Hair follicle dermal papilla cell (primary cell): Measurements from ENCODE around the gene CEBPG. TPM values are rescaled to one million over a fixed set of nuclear protein-coding genes. Genes with fewer than 3 reads are reported as not detected.

Experiments
- total RNA-seq: library from RNA; depleted of rRNA; stranded (reverse); fragments of >200 nt; gene quantifications from 2 replicates; pipeline ENCODE4 v1.2.3, GENCODE V29; 2012

CEBPG gene
- total RNA-seq: 19.9 and 27.9 TPM in 2 replicates

GRCh38 chr19:33373453-33374235, at the start of gene CEBPG:
CEBPG (plus strand) TSS chr19:33373709; CDS start chr19:33379240, 5,531 bp downstream.

Other genes with a start within 250 kb of the CEBPG start
- not detected in 2 replicates for gene WDR88, start 241.6 kb upstream of the CEBPG start, total RNA-seq
- 32.8 and 37.0 TPM in 2 replicates for gene LRP3, start 179.4 kb upstream of the CEBPG start, total RNA-seq
- gene SLC7A10, start 147.9 kb upstream of the CEBPG start, total RNA-seq: not detected in 2 replicates
- 0.97 and 1.6 TPM in 2 replicates for gene CEBPA, start 71.2 kb upstream of the CEBPG start, total RNA-seq
- gene PEPD, start 148.1 kb downstream of the CEBPG start, total RNA-seq: 69.6 and 83.9 TPM in 2 replicates
- gene CHST8, start 248.2 kb downstream of the CEBPG start, total RNA-seq: not detected in 2 replicates